ENCODE measurements around the gene TANC1. TPM values are rescaled to one million over a fixed set of nuclear protein-coding genes. Genes with fewer than 3 reads are reported as not detected.

TANC1 gene
- polyA plus RNA-seq, 1 donor (not counting 4 experiments of a cell fraction or from before 2014, with no cell fraction given): 33.5 TPM

GRCh38 chr2:159225025-159226016, 256.9 kb downstream of the TANC1 start:
- Histone ChIP-seq H3K9ac (ENCODE audit: control insufficient read depth, extremely low read depth, insufficient read depth, low read length) (no peak overlapping the region), H2AFZ (ENCODE audit: control insufficient read depth, low read length) (no peak overlapping the region), H4K20me1 (ENCODE audit: control insufficient read depth, extremely low read depth, insufficient read depth, low read length) (no peaks in the 10 kb centered on the region), H3K4me3 (ENCODE audit: control insufficient read depth in 2 of 3, extremely low read depth in 1 of 3, insufficient read depth in 2 of 3, low read depth in 1 of 3, low read length in 3 of 3) (no peak overlapping the region), H3K27me3 (ENCODE audit: control insufficient read depth, extremely low read depth, insufficient read depth, low read length) (no peaks in the 10 kb centered on the region), H3K27ac (ENCODE audit: control insufficient read depth, insufficient read depth, low read length) (no peak overlapping the region), H3K36me3 (ENCODE audit: control insufficient read depth in 2 of 2, extremely low read depth in 1 of 2, insufficient read depth in 2 of 2, low read length in 2 of 2) (peaks cover 36 to 52% of the 10 kb centered on the region in 2 experiments), H3K4me2 (ENCODE audit: control insufficient read depth, extremely low read depth, insufficient read depth, low read depth, low read length) (no peak overlapping the region), H3K79me2 (ENCODE audit: control insufficient read depth, insufficient read depth, low read length) (no peaks in the 10 kb centered on the region), H3K9me1 (ENCODE audit: control insufficient read depth, extremely low read depth, insufficient read depth, low read length) (no peaks in the 10 kb centered on the region), H3K4me1 (ENCODE audit: control insufficient read depth, extremely low read depth, insufficient read depth, low read length) (no peaks in the 10 kb centered on the region), H3K9me3 (ENCODE audit: control insufficient read depth, low read depth, low read length) (no peaks in the 10 kb centered on the region)
- TF ChIP-seq, protein P1, sequence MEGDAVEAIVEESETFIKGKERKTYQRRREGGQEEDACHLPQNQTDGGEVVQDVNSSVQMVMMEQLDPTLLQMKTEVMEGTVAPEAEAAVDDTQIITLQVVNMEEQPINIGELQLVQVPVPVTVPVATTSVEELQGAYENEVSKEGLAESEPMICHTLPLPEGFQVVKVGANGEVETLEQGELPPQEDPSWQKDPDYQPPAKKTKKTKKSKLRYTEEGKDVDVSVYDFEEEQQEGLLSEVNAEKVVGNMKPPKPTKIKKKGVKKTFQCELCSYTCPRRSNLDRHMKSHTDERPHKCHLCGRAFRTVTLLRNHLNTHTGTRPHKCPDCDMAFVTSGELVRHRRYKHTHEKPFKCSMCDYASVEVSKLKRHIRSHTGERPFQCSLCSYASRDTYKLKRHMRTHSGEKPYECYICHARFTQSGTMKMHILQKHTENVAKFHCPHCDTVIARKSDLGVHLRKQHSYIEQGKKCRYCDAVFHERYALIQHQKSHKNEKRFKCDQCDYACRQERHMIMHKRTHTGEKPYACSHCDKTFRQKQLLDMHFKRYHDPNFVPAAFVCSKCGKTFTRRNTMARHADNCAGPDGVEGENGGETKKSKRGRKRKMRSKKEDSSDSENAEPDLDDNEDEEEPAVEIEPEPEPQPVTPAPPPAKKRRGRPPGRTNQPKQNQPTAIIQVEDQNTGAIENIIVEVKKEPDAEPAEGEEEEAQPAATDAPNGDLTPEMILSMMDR (optimal IDR thresholded peaks at IDR 0.05 in 1 of 3, IDR thresholded peaks at IDR 0.05 in 1 of 3, conservative IDR thresholded peaks at IDR 0.05 in 1 of 3; ENCODE audit: extremely low read depth in 1 of 3, insufficient read depth in 2 of 3, low read length in 3 of 3): no peak
- no peak for TF ChIP-seq EZH2 (IDR thresholded peaks at IDR 0.05; ENCODE audit: low read length)
- FAIRE-seq (no peak), DNase-seq (ENCODE audit: low read depth, low spot score) (no peak)
- dilution Hi-C loops (cut with MboI; ENCODE audit: extremely low pct_ligation_motif_present, low sequenced_read_pairs): no loop called here

- H3K27ac ChIP-seq (ENCODE audit: control insufficient read depth, insufficient read depth, low read length): no peak overlapping the region
- no peaks in the 10 kb centered on the region for H3K4me1 ChIP-seq (ENCODE audit: control insufficient read depth, extremely low read depth, insufficient read depth, low read length)
- no peak overlapping the region for H2AFZ ChIP-seq (ENCODE audit: control insufficient read depth, low read length)
- no peak overlapping the region for H3K4me3 ChIP-seq (ENCODE audit: control insufficient read depth in 2 of 3, extremely low read depth in 1 of 3, insufficient read depth in 2 of 3, low read depth in 1 of 3, low read length in 3 of 3)
- dilution Hi-C loops (cut with MboI; ENCODE audit: extremely low pct_ligation_motif_present, low sequenced_read_pairs): no loop called here
- no peak overlapping the region for H3K4me2 ChIP-seq (ENCODE audit: control insufficient read depth, extremely low read depth, insufficient read depth, low read depth, low read length)
- TF ChIP-seq, protein P1 (optimal IDR thresholded peaks at IDR 0.05 in 1 of 3, IDR thresholded peaks at IDR 0.05 in 1 of 3, conservative IDR thresholded peaks at IDR 0.05 in 1 of 3; ENCODE audit: extremely low read depth in 1 of 3, insufficient read depth in 2 of 3, low read length in 3 of 3): no peak
- TF ChIP-seq EZH2 (IDR thresholded peaks at IDR 0.05; ENCODE audit: low read length): no peak
- no peaks in the 10 kb centered on the region for H3K79me2 ChIP-seq (ENCODE audit: control insufficient read depth, insufficient read depth, low read length)
- FAIRE-seq (no peak), DNase-seq (ENCODE audit: low read depth, low spot score) (no peak)
- no peaks in the 10 kb centered on the region for H4K20me1 ChIP-seq (ENCODE audit: control insufficient read depth, extremely low read depth, insufficient read depth, low read length)
- H3K9ac ChIP-seq (ENCODE audit: control insufficient read depth, extremely low read depth, insufficient read depth, low read length): no peak overlapping the region
- no peaks in the 10 kb centered on the region for H3K9me3 ChIP-seq (ENCODE audit: control insufficient read depth, low read depth, low read length)
- no peaks in the 10 kb centered on the region for H3K9me1 ChIP-seq (ENCODE audit: control insufficient read depth, extremely low read depth, insufficient read depth, low read length)
- H3K36me3 ChIP-seq (ENCODE audit: control insufficient read depth in 2 of 2, extremely low read depth in 1 of 2, insufficient read depth in 2 of 2, low read length in 2 of 2): peaks cover 41 to 55% of the 10 kb centered on the region in 2 experiments
- H3K27me3 ChIP-seq (ENCODE audit: control insufficient read depth, extremely low read depth, insufficient read depth, low read length): no peaks in the 10 kb centered on the region
These were observed 257.6 kb downstream of the TANC1 start for GRCh38 chr2:159226059-159226461.
